ENCODE data around the gene AUTS2. TPM values are rescaled to one million over a fixed set of nuclear protein-coding genes. Genes with fewer than 3 reads are reported as not detected.

The AUTS2 gene
- total and polyA plus RNA-seq, 2 of the 8 experiments (the other 6 are each of a cell fraction or from before 2014, with no cell fraction given), result 25.9 to 101 TPM

DNA sequence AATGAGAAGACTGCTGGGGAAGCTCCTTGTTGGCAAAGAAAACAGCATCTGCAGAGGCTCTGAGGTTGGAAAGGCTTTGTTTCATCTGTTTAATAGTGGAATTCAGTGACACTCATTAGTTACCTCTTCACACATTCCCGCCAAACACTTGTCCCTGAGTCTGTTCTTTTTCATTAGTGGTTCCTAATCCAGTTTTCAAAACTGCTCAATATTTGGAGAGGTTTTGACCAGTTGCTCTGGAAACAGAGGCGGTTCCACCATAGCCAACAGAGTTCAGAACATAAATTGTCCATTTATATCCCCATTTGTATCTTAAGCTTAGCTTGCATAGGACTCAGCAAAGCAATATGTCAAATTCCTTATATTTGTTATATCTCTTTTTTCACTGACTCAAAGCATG lies 754.6 kb downstream of the AUTS2 start:
- H2AK5ac ChIP-seq (ENCODE audit: low read depth, low read length), result no peak overlapping the region
- 89% methylated on average over 2 of the region's 2 CpGs; no CpG with 5 or more reads in 1 of the 2 experiments for WGBS, 2 experiments (ENCODE audit: extremely low coverage in 1 of 2, insufficient coverage in 1 of 2, insufficient read length in 1 of 2, insufficient replicate concordance in 2 of 2, low coverage in 1 of 2, low lambda C conversion rate in 2 of 2, missing lambda C conversion rate in 1 of 2)
- no peak for TF ChIP-seq RXRA (IDR thresholded peaks at IDR 0.05; ENCODE audit: insufficient read depth, low read depth, low read length)
- no peak for TF ChIP-seq CEBPB (IDR thresholded peaks at IDR 0.05; ENCODE audit: low read depth, low read length)
- TF ChIP-seq SP2 (IDR thresholded peaks at IDR 0.05; ENCODE audit: low read length), result no peak
- TF ChIP-seq POLR2AphosphoS5 (IDR thresholded peaks at IDR 0.05; ENCODE audit: low read depth, low read length), result no peak
- TF ChIP-seq SAP30 (IDR thresholded peaks at IDR 0.05; ENCODE audit: insufficient read depth, insufficient replicate concordance, low read length), result no peak
- TF ChIP-seq, protein P1, sequence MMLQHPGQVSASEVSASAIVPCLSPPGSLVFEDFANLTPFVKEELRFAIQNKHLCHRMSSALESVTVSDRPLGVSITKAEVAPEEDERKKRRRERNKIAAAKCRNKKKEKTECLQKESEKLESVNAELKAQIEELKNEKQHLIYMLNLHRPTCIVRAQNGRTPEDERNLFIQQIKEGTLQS (IDR thresholded peaks at IDR 0.05; ENCODE audit: insufficient read depth, low read depth, low read length), result no peak
- no peak for TF ChIP-seq KDM1A (IDR thresholded peaks at IDR 0.05; ENCODE audit: borderline replicate concordance, low read length)
- no peak for TF ChIP-seq CHD1 (IDR thresholded peaks at IDR 0.05; ENCODE audit: low read depth, low read length)

More for the DNA sequence above, 754.6 kb downstream of the AUTS2 start:
- H3K27me3 ChIP-seq (replicated peaks in 1 of 4; ENCODE audit: control insufficient read depth in 3 of 4, extremely low read depth in 1 of 4, insufficient read depth in 3 of 4, low read length in 3 of 4), result peaks cover 0 to 2% (median 0%) of the 10 kb centered on the region in 4 experiments; a peak in 1 of 7 replicates
- H3K23me2 ChIP-seq (ENCODE audit: low read depth, low read length), result peaks cover 3% of the 10 kb centered on the region; the same call in 1 of the 2 replicates
- H4K20me1 ChIP-seq (replicated peaks in 1 of 2; ENCODE audit: control insufficient read depth in 1 of 2, insufficient read depth in 2 of 2, low read length in 2 of 2), result no peaks in the 10 kb centered on the region
- no peak overlapping the region for H2BK12ac ChIP-seq (ENCODE audit: low read depth, low read length)
- H3K79me1 ChIP-seq (ENCODE audit: low read depth, low read length), result no peaks in the 10 kb centered on the region
- no peak overlapping the region for H2BK120ac ChIP-seq (replicated peaks; ENCODE audit: low read depth, low read length)
- FAIRE-seq, result no peak
- H3K79me2 ChIP-seq (ENCODE audit: control insufficient read depth in 1 of 2, insufficient read depth in 2 of 2, low read length in 2 of 2), result no peaks in the 10 kb centered on the region
- ChIA-PET CTCF (ENCODE audit: partially characterized antibody) (interaction anchor here (0.6 kb wide), 1 partner anchor 406 kb away, joined by 3 read pairs; no protein-coding TSS in a partner anchor), POLR2A (ENCODE audit: partially characterized antibody) (no interaction called here)
- H4K5ac ChIP-seq (ENCODE audit: insufficient read length, low read depth, low read length), result no peak overlapping the region
- no peak for DNase-seq (ENCODE audit: low read depth in 1 of 2, low spot score in 2 of 2)
- no peak overlapping the region for H4K91ac ChIP-seq (replicated peaks; ENCODE audit: insufficient read length, low read length)
- H3K27ac ChIP-seq (ENCODE audit: low read depth, low read length), result no peak overlapping the region
- H3K56ac ChIP-seq (replicated peaks; ENCODE audit: insufficient read length, low read depth, low read length), result no peak overlapping the region
- H2BK5ac ChIP-seq (ENCODE audit: low read depth, low read length), result no peak overlapping the region
- H2AFZ ChIP-seq (ENCODE audit: low read length), result no peak overlapping the region
- no peaks in the 10 kb centered on the region for H3K9me3 ChIP-seq (ENCODE audit: insufficient read depth in 2 of 2, low read depth in 1 of 2, low read length in 1 of 2)
- H3K14ac ChIP-seq (ENCODE audit: insufficient read length), result no peak overlapping the region
- H3K4me2 ChIP-seq (ENCODE audit: insufficient read depth in 1 of 2, low read depth in 2 of 2, low read length in 2 of 2), result no peak overlapping the region
- H3K23ac ChIP-seq (ENCODE audit: insufficient read length), result no peak overlapping the region
- no peaks in the 10 kb centered on the region for H3K36me3 ChIP-seq (ENCODE audit: control insufficient read depth in 2 of 4, insufficient read depth in 4 of 4, low read length in 3 of 4)
- H2BK20ac ChIP-seq (ENCODE audit: low read length), result no peak overlapping the region
- H3K4ac ChIP-seq (replicated peaks; ENCODE audit: insufficient read length, low read depth, low read length), result no peak overlapping the region
- H3K9ac ChIP-seq (replicated peaks in 1 of 4; ENCODE audit: extremely low read depth in 1 of 4, low read depth in 3 of 4, low read length in 3 of 4), result no peak overlapping the region
- no peak overlapping the region for H3K18ac ChIP-seq (ENCODE audit: extremely low read depth, low read length)
- H2BK15ac ChIP-seq (ENCODE audit: low read length), result no peak overlapping the region
- peaks cover 0 to 3% (median 0%) of the 10 kb centered on the region in 4 experiments; a peak in 3 of 7 replicates for H3K4me1 ChIP-seq (replicated peaks in 1 of 4; ENCODE audit: control insufficient read depth in 3 of 4, insufficient read depth in 4 of 4, low read length in 3 of 4)
- H4K8ac ChIP-seq (ENCODE audit: extremely low read depth, insufficient read depth, low read length), result no peak overlapping the region
- no peak overlapping the region for H3K4me3 ChIP-seq (ENCODE audit: extremely low read depth in 1 of 4, insufficient read depth in 2 of 4, low read depth in 3 of 4, low read length in 4 of 4)
